Body of pancreas (tissue), 4 donors: Measurements from ENCODE around the gene BPIFB2. TPM values are rescaled to one million over a fixed set of nuclear protein-coding genes. Genes with fewer than 3 reads are reported as not detected.
"Not testable (repeated sequence)": the region's sequence is repeated elsewhere in the genome, so short reads cannot be mapped to it uniquely, and the experiment has no call there.

Experiments
- ATAC-seq: fragments of 150-250 bp; one replicate; pipeline ENCODE4 v1.9.1; 2016
- DNase-seq, 4 donors: peaks; one replicate each; pipeline ENCODE4 v3.0.0-alpha.2; 2019
- H3K27ac ChIP-seq, 4 donors: fragments of 200-600 bp; sonication (generic); 1 replicate in 3 of 4; 2 replicates in 1 of 4; pipeline versions ENCODE4 v1.5.1 to v1.6.1; 2016 to 2019; ENCODE audit warnings: mild to moderate bottlenecking in 1 of 4, mixed read lengths in 1 of 4, moderate library complexity in 1 of 4
- H3K27me3 ChIP-seq, 2 donors: fragments of 200-600 bp; sonication (generic); one replicate each; pipeline ENCODE4 v1.6.0; 2016; ENCODE audit warnings: mild to moderate bottlenecking in 1 of 2
- H3K36me3 ChIP-seq, 2 donors: fragments of 200-600 bp; sonication (generic); replicated peaks in 1 of 2; 2 replicates each; pipeline ENCODE4 v1.5.1; 2016; ENCODE audit warnings: low read depth in 2 of 2; ENCODE audit not compliant: insufficient read depth in 1 of 2
- H3K4me1 ChIP-seq: fragments of 200-600 bp; sonication (generic); one replicate; pipeline ENCODE4 v1.6.0; 2016
- H3K4me3 ChIP-seq, 2 donors: fragments of 200-600 bp; sonication (generic); 1 replicate in 1 of 2; 2 replicates in 1 of 2; pipeline ENCODE4 v1.5.1; 2016 to 2019
- H3K9me3 ChIP-seq, 3 donors: fragments of 200-600 bp; sonication (generic); 1 replicate in 2 of 3; 2 replicates in 1 of 3; pipeline ENCODE4 v1.5.1; 2016
- CTCF ChIP-seq, 7 experiments: fragments of 450-650 bp in 4 of 7; fragments of 200-600 bp in 3 of 7; sonication (generic) in 3 of 7; IDR thresholded peaks; one replicate each; pipeline ENCODE4 v1.5.1; 2016 to 2019; ENCODE audit warnings: antibody characterized with exemption in 7 of 7
- POLR2A ChIP-seq, 3 donors: fragments of 450-650 bp; IDR thresholded peaks; one replicate each; pipeline ENCODE4 v1.6.1; 2016; ENCODE audit warnings: antibody characterized with exemption in 3 of 3, mild to moderate bottlenecking in 2 of 3
- WGBS, 2 donors: methylation state at CpG; one replicate each; pipeline ENCODE4 v1.1.5; 2017; 5-methylcytosine and 5-hydroxymethylcytosine counted together
- intact Hi-C: fragments of 100-400 bp; cut with DNase I; formaldehyde crosslinking; loops from one replicate; pipeline ENCODE4 v1.15.1; 2023
- total RNA-seq, 2 donors: library from RNA; depleted of rRNA; stranded (reverse); fragments of >200 nt; gene quantifications; one replicate each; pipeline ENCODE4 v1.1.0, GENCODE V29; 2016

BPIFB2 gene
- total RNA-seq, 2 donors from 2014 or later: not detected

- Histone ChIP-seq H3K27ac (no peak overlapping the region), H3K9me3 (peaks cover 0 to 8% (median 0%) of the 10 kb centered on the region in 3 donors), H3K27me3 (no peaks in the 10 kb centered on the region), H3K4me3 (no peak overlapping the region), H3K36me3 (no peaks in the 10 kb centered on the region), H3K4me1 (no peaks in the 10 kb centered on the region)
- DNase-seq (no peak), ATAC-seq (no peak)
- WGBS, 2 donors: 67 to 88% methylated on average over 2 to 3 of the region's 3 CpGs
- TF ChIP-seq CTCF (IDR thresholded peaks at IDR 0.05) (no peak), POLR2A (IDR thresholded peaks at IDR 0.05) (no peak)
- intact Hi-C loops: no loop called here
Observed at GRCh38 chr20:33042430-33042829, 34.9 kb downstream of the BPIFB2 start.

- no peak for ATAC-seq
- H3K4me1 ChIP-seq: no peaks in the 10 kb centered on the region
- 63 to 65% methylated on average over 2 of the region's 2 CpGs for WGBS, 2 donors
Observed at GRCh38 chr20:33042983-33043730, 35.7 kb downstream of the BPIFB2 start.

GRCh38 chr20:33043731-33044181 is 36.3 kb downstream of the BPIFB2 start:
- H3K27ac ChIP-seq: no peak overlapping the region
- no peaks in the 10 kb centered on the region for H3K36me3 ChIP-seq
- H3K4me3 ChIP-seq: no peak overlapping the region
- no peaks in the 10 kb centered on the region for H3K4me1 ChIP-seq
- intact Hi-C loops: no loop called here
- ATAC-seq (no peak), DNase-seq (no peak)
- 14 to 19% methylated on average over 1 of the region's 1 CpG for WGBS, 2 donors
- TF ChIP-seq POLR2A (IDR thresholded peaks at IDR 0.05): no peak
- no peak for TF ChIP-seq CTCF (IDR thresholded peaks at IDR 0.05)
- H3K9me3 ChIP-seq: peaks cover 0 to 8% (median 0%) of the 10 kb centered on the region in 3 donors
- H3K27me3 ChIP-seq: no peaks in the 10 kb centered on the region

More at GRCh38 chr20:33042983-33043730, 35.7 kb downstream of the BPIFB2 start:
- no peaks in the 10 kb centered on the region for H3K27me3 ChIP-seq
- no peak overlapping the region for H3K27ac ChIP-seq
- TF ChIP-seq CTCF (IDR thresholded peaks at IDR 0.05): no peak
- no peak for TF ChIP-seq POLR2A (IDR thresholded peaks at IDR 0.05)
- DNase-seq: no peak
- no peak overlapping the region for H3K4me3 ChIP-seq
- peaks cover 0 to 8% (median 0%) of the 10 kb centered on the region in 3 donors for H3K9me3 ChIP-seq
- H3K36me3 ChIP-seq: no peaks in the 10 kb centered on the region
- intact Hi-C loops: no loop called here

GRCh38 chr20:33045129-33045721 is 37.7 kb downstream of the BPIFB2 start:
- H3K27me3 ChIP-seq, H3K36me3 ChIP-seq, H3K4me1 ChIP-seq, H3K9me3 ChIP-seq, H3K27ac ChIP-seq, ATAC-seq, H3K4me3 ChIP-seq, DNase-seq, intact Hi-C loops: not testable (repeated sequence)
- 67 to 82% methylated on average over 15 of the region's 15 CpGs for WGBS, 2 donors

GRCh38 chr20:33046412-33046811 is 38.9 kb downstream of the BPIFB2 start:
- TF ChIP-seq POLR2A (IDR thresholded peaks at IDR 0.05) (no peak), CTCF (IDR thresholded peaks at IDR 0.05) (no peak)
- no peak for ATAC-seq
- Histone ChIP-seq H3K9me3 (peaks cover 0 to 8% (median 0%) of the 10 kb centered on the region in 3 donors), H3K27ac (no peak overlapping the region), H3K4me1 (no peaks in the 10 kb centered on the region), H3K27me3 (no peaks in the 10 kb centered on the region), H3K4me3 (no peak overlapping the region), H3K36me3 (no peaks in the 10 kb centered on the region)
- intact Hi-C loops: no loop called here
- no peak for DNase-seq
- WGBS, 2 donors: 46 to 52% methylated on average over 3 of the region's 3 CpGs
